GM06990 (cell line): ENCODE results near the gene ERLEC1.
A peak's percentile ranks its signal among the peaks of the same experiment; 100 is the strongest.

ENCODE experiments used
- DNase-seq: peaks from one replicate; pipeline ENCODE4 v3.0.0-alpha.2; 2011; ENCODE audit not compliant: insufficient read length; ENCODE audit errors: extremely low read depth
- H3K27me3 ChIP-seq: replicated peaks from 2 replicates; pipeline ENCODE4 v1.6.0; 2011; ENCODE audit warnings: low read length; ENCODE audit not compliant: control insufficient read depth, insufficient read depth
- H3K36me3 ChIP-seq: 2 replicates; pipeline ENCODE4 v1.5.1; 2011; ENCODE audit warnings: low read length; ENCODE audit not compliant: control insufficient read depth, insufficient read depth
- H3K4me3 ChIP-seq: replicated peaks from 2 replicates; pipeline ENCODE4 v1.5.1; 2011; ENCODE audit warnings: low read depth, mild to moderate bottlenecking, control low read depth, low read length
- TF ChIP-seq, protein P1 (sequence below): IDR thresholded peaks from 2 replicates; pipeline ENCODE4 v1.5.1; 2011; ENCODE audit warnings: low read length, control low read depth, mild to moderate bottlenecking, inconsistent platforms; ENCODE audit not compliant: insufficient read depth, poor library complexity, severe bottlenecking

Gene ERLEC1

DNA sequence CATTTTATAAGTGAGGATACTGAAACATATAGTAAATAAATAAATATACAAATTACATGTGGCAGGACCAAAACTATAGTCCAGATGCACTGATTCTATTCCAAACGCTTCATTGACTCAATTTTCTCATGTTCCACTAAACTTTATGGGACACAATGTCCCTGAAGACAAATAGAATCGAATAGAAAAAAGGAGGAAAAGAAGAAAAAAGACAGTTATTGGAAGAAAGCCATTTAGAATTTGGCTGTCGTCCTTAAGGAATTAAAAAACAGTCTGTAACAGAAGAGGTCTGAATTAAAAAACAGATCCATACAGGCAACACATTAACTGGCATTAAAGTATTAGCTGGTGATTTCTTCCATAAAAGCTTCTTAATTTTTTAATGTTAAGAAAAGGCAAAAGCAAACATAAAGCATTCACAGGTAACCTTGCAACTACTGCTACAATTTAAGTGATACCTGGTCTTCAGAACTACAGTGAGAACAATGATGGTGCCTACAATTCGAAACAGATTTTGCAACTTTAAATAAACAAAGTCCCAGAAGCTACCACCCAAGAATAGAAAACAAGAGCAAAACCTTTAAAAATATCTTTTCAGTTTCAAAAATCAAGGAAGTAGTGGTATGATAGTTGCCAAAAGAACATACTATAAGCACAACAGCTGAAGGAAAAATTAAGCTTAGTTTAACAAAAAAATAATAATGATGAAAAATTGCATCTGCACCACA lies 36.6 kb upstream of the ERLEC1 start:
- no peak overlapping the region; the same call in 1 of the 2 replicates for H3K4me3 ChIP-seq
- H3K27me3 ChIP-seq, result no peaks in the 10 kb centered on the region
- TF ChIP-seq, protein P1, sequence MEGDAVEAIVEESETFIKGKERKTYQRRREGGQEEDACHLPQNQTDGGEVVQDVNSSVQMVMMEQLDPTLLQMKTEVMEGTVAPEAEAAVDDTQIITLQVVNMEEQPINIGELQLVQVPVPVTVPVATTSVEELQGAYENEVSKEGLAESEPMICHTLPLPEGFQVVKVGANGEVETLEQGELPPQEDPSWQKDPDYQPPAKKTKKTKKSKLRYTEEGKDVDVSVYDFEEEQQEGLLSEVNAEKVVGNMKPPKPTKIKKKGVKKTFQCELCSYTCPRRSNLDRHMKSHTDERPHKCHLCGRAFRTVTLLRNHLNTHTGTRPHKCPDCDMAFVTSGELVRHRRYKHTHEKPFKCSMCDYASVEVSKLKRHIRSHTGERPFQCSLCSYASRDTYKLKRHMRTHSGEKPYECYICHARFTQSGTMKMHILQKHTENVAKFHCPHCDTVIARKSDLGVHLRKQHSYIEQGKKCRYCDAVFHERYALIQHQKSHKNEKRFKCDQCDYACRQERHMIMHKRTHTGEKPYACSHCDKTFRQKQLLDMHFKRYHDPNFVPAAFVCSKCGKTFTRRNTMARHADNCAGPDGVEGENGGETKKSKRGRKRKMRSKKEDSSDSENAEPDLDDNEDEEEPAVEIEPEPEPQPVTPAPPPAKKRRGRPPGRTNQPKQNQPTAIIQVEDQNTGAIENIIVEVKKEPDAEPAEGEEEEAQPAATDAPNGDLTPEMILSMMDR, result no peak
- H3K36me3 ChIP-seq, result no peaks in the 10 kb centered on the region; the same call in 1 of the 2 replicates
- DNase-seq, result no peak

DNA sequence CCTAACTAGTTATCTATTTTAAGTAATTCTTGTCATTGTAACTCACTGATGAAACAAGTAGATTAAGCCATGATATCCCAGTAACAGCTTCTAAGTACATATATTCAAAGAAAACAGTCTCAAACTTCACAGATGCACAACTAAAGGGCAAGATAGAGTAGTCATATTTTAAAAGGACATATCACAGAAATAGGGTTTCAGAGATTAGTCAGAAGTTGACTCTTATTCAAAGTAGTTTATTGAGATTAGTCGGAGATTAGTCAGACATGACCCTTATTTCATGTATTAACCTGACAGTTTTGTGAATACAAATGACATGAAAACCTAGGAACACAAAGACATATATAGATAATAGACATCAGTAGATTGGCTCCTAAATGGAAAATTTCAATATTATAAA lies 35.1 kb upstream of the ERLEC1 start:
- Histone ChIP-seq H3K36me3 (no peaks in the 10 kb centered on the region; the same call in none of the 2 replicates), H3K4me3 (no peak overlapping the region), H3K27me3 (no peaks in the 10 kb centered on the region)
- peak; percentile 38 for DNase-seq
- TF ChIP-seq, protein P1, result no peak

DNA sequence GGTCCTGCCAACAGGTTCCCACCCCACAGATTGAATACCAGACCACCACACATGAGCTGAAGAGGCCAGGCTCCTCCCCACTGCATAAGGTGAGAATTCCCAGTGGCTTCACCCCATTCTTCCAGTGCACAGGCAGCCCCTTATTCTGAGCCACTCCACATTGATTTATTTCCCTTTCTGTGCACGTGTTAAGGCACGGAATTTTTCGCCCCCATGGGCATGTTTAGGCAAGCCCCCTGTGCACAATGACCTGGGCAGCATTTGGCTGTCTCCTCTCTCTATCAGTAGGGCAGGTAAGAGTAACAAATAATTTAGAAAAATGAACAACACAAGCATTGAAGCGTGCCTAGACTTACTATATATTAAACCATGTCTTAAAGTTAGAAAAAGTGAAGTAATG lies 34.5 kb upstream of the ERLEC1 start:
- Histone ChIP-seq H3K4me3 (no peak overlapping the region), H3K36me3 (no peaks in the 10 kb centered on the region; the same call in none of the 2 replicates), H3K27me3 (no peaks in the 10 kb centered on the region)
- TF ChIP-seq, protein P1, result no peak
- no peak for DNase-seq

DNA sequence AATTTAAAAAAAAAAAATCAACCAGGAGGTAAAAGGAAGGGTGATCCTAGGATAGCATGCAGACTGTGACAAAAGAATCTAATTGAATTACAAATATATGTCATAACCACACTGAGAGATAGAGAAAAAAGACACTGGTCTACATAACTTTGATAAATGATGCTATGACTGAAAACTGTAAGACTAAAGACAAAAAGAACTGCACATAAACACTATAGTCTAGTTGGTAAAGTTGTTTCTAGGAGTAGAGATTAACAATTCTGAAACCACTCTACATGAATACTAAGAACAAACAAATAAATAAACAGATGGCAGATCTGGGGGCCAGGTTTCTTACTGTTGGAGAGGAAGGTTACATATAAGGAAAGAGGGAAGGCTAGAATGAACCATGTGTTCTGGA lies 33.8 kb upstream of the ERLEC1 start:
- TF ChIP-seq, protein P1, result no peak
- Histone ChIP-seq H3K27me3 (no peaks in the 10 kb centered on the region), H3K4me3 (no peak overlapping the region), H3K36me3 (no peaks in the 10 kb centered on the region; the same call in 1 of the 2 replicates)
- DNase-seq, result no peak

DNA sequence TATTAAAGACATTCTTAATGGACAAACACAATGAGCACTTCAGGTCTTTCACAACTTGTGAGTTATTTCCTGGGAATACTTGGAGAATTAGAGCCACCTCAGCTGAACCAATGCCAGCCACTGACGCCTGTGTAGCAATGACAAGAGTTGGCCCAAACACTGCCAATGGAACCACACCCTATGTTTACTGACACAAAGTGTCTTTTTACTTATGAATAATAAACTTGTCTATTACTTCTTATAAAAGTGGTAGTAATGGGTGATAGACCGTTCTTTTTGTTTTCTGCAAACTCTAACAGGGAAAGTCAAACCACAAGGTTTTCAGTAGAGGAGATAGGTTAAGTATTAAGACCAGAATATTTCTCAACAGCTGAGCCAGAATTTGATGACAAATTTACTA lies 31.7 kb upstream of the ERLEC1 start:
- H3K4me3 ChIP-seq, result no peak overlapping the region
- no peaks in the 10 kb centered on the region; the same call in 1 of the 2 replicates for H3K36me3 ChIP-seq
- no peaks in the 10 kb centered on the region for H3K27me3 ChIP-seq
- no peak for DNase-seq
- TF ChIP-seq, protein P1, result no peak
